NCI-H1105 (cell line): ENCODE results near the gene AHI1.
"Not testable (repeated sequence)": the region's sequence is repeated elsewhere in the genome, so short reads cannot be mapped to it uniquely, and the experiment has no call there.

Experiments used
- DNase-seq: peaks from one replicate; lab custom pipeline; 2025; lab: John Stamatoyannopoulos, UW

The AHI1 gene

DNA sequence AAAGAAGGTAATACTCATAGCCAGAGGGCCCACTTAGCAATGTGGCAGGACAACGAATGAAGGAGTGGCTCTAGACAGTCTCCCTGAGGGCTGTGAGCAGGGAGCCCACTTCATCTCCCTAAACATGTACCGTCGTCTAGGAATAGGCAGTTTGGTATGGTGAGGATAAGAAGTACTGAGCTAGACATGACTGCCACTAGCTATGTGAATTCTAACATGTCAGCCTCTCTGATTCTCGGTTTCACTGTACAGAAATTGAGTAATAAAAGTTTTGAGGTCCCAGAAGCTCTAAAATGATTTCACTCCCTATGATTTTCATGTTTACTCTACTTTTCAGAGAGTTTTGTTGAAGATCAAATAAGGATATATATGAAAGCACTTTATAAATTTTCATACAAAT is 107.1 kb downstream of the AHI1 start:
- DNase-seq = no peak

DNA sequence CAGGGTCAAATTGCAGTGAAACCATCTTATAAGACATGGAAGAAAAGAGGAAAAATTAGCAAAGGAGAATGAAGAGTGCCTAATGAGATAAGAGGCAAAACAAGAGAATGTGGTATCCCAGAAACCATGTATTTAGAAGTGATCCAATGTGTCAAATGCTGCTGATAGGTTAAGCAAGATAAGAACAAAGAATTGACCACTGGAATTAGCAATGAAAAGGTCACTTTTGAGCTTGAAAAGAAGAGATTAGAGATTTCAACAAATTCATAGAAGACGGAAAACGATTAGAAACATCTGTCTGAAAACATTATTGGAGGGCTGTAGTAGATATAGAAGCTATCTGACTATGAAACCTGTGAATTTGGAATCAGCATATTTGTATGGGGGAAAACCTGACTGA is 112.2 kb downstream of the AHI1 start:
- DNase-seq = no peak

DNA sequence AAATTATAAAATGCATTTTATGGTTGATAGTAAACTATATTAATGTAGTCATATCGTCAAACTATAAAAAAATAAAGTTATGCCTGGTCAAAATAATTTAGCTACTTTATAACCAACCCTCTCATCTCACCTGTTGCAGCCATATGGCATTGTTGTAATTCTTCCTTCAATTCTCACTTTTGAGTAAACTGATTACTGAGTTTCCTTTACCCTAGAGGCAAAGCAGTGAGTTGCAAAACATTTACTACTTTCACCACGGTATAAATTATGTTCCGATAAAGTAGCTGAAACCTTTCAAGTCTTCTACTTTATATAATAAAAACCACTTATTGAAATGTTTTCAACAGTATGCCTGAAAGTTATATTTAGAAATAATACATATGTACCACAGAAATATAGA is 113.8 kb downstream of the AHI1 start:
- DNase-seq = no peak

DNA sequence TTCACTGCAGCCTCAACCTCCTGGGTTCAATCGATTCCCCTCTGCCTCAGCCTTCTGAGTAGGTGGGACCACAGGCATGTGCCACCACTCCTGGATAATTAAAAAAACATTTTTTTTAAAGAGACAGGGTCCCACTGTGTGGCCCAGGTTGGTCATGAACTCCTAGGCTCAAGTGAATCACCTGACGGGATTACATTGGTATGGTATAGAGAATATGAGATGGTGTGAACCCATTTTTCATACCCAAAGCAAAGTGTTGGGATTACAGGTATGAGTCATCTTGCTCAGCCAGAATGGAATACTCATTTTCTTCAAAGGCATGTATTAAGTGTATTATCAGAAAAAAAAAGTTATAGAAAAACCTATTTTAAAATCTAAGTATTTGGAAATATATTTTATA is 114.2 kb downstream of the AHI1 start:
- no peak for DNase-seq

DNA sequence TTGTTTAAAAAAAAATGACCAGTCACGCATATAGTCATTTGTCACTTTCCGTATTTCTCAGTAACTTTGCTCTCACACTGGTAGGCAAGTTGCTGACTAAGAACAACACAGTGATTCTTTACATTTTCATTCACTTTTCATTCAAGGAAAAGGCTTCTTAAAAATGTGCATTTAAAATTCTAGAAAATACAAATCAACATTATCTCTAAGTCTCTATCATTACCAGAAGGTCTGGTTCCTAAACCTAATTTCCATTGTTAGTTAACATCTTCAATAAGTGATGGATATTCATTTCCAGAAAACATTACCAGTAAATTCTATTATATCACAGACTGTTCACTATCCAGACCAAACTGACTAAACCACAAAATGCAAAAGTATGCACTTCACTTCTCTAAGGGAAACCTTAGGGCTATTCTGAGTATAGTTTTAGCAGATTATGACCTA is 115.3 kb downstream of the AHI1 start:
- DNase-seq = no peak

DNA sequence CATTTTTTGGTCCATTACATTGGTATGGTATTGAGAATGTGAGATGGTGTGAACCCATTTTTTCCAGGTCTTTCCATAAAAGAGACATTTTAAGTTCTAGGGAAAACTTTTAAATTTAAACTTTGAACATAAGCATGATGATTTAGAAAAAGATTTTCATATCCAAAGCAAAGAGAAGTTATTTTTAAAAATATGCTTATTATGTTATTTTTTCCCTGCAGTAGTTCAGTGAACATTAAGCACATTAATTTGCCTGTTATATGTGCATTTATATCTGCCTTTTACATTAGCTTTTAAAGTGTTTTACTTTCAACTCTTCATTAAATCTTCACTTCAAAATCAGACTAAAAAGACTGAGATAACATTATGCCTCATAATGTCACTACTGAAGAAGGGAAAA is 116.7 kb downstream of the AHI1 start:
- no peak for DNase-seq

DNA sequence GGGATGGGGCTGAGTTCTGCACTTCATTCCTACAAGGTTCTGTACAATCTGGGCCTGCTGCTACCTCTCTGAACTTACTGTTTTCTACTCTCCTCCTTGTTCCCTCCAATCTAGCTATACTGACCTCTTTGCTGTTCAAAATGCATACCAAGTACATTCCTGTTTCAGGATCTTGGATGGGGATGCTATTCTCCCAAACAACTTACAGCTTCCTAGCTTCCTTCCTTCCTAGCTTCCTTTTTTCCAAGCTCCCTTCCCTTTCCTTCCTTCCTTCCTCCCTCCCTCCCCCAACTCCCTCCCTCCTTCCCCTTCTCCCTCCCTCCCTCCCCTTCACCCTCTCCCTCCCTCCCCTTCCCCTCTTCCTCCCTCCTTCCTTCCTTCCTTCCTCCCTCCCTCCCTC is 117.9 kb downstream of the AHI1 start:
- no peak for DNase-seq

DNA sequence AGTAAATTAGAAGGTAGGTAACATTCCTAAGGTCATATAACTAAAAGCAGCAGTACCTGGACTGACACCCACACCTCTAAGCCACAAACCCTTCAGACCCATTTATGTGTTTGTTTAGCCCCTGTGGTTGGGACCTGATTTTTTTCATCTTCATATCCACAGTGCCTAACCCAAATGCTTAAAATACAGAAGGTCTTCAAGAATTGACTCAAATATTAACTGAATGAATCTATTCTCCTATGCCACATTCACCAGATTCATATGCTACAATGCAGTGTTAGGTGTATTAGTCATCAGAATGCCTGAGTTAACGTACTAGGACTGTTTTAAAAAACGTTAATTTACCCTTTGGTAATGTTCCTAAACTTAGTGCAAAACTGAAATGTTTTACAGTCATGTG is 124.8 kb downstream of the AHI1 start:
- no peak for DNase-seq

DNA sequence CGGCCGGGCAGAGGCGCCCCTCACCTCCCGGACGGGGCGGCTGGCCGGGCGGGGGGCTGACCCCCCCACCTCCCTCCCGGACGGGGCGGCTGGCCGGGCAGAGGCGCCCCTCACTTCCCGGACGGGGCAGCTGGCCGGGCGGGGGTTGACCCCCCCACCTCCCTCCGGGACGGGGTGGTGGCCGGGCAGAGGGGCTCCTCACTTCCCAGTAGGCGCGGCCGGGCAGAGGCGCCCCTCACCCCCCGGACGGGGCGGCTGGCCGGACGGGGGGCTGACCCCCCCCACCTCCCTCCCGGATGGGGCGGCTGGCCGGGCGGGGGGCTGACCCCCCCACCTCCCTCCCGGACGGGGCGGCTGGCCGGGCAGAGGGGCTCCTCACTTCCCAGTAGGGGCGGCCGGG is 133.9 kb downstream of the AHI1 start:
- DNase-seq = not testable (repeated sequence)

DNA sequence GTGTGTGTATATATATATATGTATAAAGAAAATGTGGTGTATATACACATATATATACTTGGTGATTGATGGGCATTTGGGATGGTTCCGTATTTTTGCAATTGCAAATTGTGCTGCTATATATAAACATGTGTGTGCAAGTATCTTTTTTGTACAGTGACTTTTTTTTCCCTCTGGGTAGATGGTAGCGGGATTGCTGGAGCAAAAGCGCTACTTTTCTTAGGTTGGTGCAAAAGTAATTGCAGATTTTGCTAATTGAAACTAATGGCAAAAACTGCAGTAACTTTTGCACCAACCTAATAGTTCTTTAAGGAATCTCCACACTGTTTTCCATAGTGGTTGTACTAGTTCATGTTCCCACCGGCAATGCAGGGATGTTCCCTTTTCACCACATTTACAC is 135.4 kb downstream of the AHI1 start:
- DNase-seq = no peak

DNA sequence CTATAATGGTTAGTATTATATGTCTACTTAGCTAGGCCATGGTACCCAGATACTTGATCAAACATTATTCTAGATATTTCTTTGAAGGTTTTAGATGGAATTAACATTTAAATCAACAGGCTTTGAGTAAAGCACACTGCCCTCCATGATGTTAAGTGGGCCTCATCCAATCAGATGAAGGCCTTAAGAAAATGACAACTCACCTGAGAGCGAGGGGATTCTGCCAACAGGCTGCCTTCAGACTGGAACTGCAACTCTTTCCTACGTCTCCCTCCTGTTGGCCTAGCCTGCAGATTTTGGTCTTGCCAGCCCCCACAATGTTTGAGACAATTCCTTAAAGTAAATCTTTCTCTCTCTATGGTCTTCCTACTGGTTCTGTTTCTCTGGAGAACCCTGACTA is 137.3 kb downstream of the AHI1 start:
- DNase-seq = no peak

DNA sequence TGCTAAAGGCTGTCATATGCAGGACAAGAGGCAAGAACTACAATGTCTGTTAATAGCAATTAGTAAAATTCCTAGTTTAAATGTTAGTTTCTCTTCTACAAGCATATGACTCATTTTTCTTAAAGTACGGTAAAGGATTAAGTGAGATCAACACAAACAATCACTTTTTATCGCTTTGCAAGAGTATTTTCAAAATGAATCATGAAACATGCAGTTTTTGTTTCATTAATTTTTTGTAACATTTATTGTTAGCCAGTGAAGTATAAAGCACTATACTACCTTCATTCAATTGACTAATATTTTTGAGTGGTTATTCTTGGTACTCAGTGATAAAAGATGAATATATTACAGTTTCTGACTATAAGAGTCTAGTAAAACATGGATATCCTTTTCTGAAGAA is 138.6 kb downstream of the AHI1 start:
- no peak for DNase-seq

DNA sequence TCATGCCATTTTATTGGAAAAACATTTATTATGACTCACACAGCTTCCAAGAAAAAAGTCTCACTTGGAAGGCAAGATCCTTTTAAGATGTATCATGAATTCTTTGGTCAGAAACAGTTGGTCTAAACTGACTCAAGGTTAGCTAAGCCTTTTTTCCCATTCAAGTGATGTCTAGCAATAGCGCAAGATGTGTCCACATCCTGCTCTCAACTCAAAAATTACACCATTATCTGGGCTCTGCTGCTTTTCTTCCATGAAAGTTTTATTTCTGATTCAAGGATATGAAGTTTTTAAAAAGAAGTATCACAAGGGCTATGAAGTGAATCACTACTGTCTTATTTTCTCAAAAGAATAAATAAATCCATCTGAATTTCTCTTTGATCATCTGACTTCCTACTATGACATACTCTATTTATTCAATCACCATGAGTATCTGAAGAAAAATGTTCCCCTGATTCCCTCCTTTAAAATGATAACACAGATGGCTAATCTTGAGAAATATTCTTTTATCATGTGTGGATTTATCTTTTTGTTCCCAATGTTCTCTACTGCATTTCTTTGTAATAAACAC is 139.2 kb downstream of the AHI1 start:
- DNase-seq = no peak

DNA sequence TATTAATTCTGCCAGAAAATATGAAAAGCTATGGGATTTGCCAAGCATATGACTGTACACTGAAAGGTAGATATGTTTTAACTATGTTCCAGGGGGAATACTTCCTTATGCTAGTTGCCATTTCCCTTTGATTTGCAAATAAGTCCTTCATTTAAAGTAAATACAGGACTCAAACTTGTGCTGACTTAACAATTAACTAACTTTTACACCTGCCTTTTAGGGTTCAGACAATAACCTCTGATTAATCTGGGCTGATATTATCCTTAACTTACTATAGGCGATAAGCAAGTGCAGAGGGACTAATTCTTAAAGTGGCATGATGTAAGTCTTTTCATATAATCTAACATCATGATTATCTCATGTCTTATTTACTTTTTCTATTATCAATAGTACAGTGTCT is 143.1 kb downstream of the AHI1 start:
- no peak for DNase-seq

DNA sequence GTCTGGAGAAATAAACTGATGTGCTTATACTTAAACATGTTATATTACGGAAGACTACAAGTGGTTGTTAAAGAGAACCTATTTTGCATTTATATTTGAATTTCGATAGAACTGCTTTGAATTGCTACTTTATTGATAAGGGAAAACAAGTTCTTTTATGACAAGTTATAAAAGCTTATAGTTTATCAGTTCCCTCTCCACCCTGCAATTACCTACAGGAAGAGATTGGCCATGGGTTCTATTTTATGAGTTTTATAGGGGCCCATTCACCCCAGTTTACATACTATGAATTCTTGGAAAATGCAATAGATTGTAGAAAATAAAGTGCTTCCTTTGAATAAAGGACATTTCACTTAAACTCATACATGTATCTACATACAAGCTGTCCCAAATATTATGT is 144.4 kb downstream of the AHI1 start:
- DNase-seq = no peak

DNA sequence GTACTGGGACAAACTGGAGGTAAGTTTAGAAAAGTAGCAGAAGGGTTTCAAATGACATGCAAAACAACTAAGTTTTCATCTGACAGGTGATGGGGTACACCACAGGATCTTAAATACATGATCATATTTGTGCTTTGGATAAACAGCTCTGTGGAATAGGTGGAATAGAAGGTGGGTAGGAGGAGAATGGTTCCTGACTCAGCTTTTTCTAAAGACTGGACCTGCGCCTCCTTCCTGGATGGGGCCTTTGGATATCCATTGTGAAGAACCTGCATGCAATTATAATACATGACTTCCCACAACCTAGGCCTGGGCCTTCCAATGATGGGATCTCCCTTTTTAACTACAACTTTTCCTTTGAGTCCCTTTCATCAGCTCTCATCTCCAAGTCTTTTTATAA is 145.9 kb downstream of the AHI1 start:
- DNase-seq = no peak

DNA sequence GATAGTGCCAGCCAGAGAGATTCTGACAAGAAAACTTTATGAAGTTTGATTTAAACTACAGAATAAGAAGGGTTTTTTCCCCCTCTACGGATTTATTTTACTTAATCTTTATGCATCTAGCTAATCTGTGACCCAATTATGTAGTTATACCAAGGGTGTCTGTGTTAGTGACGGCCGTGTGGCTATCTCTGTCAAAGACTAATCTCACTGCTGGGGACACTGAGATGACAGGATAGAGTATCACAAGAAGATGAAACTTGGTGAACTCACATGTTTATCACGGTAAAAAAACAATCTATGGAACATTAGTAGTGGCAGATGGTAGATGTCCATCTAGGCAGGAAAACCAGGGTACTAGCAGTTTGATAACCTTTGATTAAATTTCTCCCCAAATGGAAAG is 149.7 kb downstream of the AHI1 start:
- no peak for DNase-seq

DNA sequence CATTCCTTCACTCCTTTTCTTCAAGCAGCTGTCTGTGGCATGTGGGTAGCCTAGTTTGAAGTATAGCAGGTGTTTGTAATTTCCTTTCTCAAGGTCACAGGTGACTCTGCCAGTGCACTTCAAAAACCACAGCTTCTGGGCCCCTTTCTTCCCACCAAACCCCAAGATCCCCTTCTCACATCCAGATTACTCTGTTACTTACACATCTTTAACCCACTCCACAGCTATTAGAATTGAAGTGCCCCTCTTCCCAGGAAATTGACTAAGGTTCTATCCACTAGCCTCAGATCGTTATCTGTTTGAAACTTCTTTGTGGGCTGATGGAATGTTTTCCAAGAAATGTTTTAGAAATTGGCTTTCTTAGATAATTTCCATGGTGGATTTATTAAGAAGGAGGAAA is 150.8 kb downstream of the AHI1 start:
- no peak for DNase-seq

DNA sequence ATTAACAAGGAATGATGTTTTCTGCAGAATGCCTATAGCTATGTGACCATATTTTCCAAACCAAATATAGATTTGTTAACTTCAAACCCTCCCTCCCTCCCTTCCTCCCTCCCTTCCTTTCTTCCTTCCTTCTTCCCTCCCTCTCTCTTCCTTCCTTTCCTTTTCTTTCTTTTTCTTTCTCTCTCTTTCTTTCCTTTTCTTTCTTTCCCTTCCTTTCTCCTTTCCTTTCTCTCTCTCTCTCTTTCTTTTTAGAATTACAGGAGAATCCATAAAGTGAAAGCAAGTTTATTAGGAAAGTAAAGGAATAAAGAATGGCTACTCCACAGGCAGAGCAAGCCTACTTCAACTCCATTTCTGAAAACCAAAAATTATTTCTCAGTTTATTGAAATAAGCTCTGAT is 153.0 kb downstream of the AHI1 start:
- DNase-seq = no peak

DNA sequence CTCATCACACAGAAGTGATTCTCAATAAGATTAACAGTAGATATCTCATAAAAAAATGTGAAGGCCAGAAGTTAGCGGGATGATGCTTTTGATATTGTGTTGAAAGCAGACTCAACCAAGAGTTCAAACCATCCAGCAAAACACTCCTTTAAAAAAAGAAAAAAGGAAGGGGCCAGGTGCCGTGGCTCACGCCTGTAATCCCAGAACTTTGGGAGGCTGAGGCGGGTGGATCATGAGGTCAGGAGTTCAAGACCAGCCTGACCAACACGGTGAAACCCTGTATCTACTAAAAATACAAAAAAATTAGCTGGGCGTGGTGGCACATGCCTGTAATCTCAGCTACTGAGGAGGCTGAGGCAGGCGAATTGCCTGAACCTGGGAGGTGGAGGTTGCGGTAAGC is 157.6 kb downstream of the AHI1 start:
- DNase-seq = not testable (repeated sequence)

DNA sequence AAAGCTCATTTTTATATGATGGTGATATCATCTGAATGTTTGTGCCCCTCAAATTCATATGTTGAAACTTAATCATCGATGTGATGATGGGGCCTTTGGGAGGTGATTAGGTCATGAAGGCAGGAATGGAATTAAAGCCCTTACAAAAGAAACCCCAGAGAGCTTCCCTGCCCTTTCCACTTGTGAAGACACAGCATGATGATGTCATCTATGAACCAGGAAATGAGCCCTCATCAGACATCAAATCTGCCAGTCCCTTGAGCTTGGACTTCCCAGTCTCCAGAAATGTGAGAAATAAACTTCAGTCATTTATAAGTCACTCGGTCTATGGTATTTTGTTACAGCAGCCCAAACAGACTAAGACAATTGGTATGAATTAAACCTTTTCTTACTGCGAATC is 163.4 kb downstream of the AHI1 start:
- DNase-seq = no peak

DNA sequence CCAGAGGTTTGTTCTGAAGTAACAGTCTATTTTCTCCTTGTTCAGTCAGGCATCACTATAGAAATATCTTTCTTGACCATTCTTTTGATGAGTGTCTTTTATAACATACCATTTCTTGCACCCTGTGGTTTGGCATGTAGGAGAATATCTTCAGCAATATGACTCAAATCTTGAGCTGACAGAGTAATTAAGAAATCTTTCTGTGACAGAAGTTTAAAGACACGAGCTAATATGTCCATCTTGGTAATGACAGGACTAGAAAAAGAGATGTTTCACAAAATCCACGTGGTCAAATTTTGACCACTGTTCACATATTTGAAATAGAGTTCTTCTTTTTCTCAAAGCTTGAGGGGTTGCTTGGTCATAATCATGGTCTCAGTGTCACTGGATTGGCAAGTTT is 166.5 kb downstream of the AHI1 start:
- no peak for DNase-seq

DNA sequence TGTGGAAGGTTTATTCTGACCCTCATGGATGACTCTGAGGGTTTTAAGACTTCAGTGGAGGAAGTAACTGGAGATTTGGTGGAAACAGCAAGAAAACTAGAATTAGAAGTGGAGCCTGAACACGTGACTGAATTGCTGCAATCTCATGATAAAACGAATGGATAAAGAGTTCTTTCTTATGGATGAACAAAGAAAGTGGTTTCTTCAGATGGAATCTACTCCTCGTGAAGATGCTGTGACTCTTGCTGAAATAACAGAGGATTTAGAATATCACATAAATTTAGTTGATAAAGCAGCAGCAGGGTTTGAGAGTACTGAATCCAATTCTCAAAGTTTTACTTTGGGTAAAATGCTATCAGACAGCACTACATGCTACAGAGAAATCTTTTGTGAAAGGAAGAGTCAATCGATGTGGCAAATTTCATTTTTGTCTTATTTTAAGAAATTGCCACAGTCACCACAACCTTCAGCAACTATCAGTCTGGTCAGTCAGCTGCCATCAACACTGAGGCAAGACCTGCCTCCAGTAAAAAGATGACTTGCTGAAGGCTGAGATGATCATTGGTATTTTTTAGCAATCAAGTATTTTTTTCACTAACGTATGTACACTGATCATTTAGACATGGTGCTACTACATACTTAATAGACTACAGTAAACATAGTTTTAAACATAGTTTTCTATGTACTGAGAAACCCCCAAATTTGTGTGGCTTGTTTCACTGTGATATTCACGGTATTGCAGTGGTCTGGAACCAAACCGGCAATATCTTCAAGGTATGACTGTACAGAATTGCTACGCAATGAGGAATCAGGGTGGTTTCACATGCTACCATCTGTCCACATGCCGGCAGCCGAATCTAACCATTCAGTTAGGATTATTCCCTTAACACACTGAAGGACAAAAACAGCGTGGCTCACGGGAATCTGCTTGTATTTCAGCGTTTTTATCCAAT is 167.4 kb downstream of the AHI1 start:
- no peak for DNase-seq

DNA sequence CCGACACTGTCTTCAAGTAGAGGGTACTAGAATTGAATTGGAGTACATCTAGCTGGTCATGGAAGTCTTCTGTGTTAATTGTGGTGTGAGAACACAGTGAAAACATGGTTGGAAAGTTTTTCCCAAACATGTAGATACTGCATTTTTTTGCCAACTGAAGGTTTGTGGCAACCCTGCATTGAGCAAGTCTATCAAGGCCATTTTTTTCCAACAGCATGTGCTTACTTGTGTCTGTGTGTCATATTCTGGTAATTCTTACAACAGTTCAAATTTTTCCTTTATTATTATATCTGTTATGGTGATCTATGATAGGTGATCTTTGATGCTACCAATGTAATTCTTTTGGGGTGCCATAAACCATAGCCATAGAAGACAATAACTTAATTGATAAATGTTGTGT is 169.4 kb downstream of the AHI1 start:
- DNase-seq = no peak
